ENCODE data around the gene KDR. TPM values are rescaled to one million over a fixed set of nuclear protein-coding genes. Genes with fewer than 3 reads are reported as not detected.
A peak's percentile ranks its signal among the peaks of the same experiment; 100 is the strongest.

The KDR gene
- total and polyA plus RNA-seq, 12 donors: 9.3 to 45.7 (median 23.4) TPM

DNA sequence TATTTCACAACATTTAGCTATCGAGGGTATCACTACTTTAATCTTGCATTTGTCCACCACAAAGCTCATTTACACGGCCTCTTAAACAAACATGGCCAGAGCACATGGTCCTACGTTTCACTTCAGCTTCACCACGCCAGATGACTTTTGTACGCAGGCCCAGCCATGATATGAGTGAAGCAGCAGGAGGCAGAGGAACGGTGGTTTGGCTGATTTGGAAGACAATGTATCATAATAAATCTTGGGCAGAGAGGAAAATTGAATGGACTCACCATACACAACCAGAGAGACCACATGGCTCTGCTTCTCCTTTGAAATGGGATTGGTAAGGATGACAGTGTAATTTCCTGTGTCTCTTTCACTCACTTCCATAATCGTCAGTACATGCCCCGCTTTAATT is 15.3 kb downstream of the KDR start:
- TF ChIP-seq, protein P1, sequence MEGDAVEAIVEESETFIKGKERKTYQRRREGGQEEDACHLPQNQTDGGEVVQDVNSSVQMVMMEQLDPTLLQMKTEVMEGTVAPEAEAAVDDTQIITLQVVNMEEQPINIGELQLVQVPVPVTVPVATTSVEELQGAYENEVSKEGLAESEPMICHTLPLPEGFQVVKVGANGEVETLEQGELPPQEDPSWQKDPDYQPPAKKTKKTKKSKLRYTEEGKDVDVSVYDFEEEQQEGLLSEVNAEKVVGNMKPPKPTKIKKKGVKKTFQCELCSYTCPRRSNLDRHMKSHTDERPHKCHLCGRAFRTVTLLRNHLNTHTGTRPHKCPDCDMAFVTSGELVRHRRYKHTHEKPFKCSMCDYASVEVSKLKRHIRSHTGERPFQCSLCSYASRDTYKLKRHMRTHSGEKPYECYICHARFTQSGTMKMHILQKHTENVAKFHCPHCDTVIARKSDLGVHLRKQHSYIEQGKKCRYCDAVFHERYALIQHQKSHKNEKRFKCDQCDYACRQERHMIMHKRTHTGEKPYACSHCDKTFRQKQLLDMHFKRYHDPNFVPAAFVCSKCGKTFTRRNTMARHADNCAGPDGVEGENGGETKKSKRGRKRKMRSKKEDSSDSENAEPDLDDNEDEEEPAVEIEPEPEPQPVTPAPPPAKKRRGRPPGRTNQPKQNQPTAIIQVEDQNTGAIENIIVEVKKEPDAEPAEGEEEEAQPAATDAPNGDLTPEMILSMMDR (IDR thresholded peaks at IDR 0.05): no peak
- no peaks in the 10 kb centered on the region for H3K9me3 ChIP-seq
- DNase-seq (no peak), ATAC-seq (no peak)
- H3K4me3 ChIP-seq: no peak overlapping the region
- no peaks in the 10 kb centered on the region for H3K27me3 ChIP-seq
- H3K36me3 ChIP-seq: peaks cover 0 to 94% (median 15%) of the 10 kb centered on the region in 9 donors
- WGBS, 2 donors: 70 to 80% methylated on average over 8 of the region's 8 CpGs
- H3K4me1 ChIP-seq: peaks cover 0 to 15% (median 0%) of the 10 kb centered on the region in 9 donors
- intact Hi-C loops (cut with DNase I): loop anchor here in 1 of 10 donors (10.0 kb wide), 1 partner anchor 105 kb away; no protein-coding TSS in a partner anchor
- H3K27ac ChIP-seq: no peak overlapping the region

GRCh38 chr4:55107054-55107453 is 18.3 kb downstream of the KDR start:
- peak overlapping the region in 4 of 10 donors; percentile 4 to 54 (median 22) for H3K27ac ChIP-seq
- TF ChIP-seq, protein P1 (IDR thresholded peaks at IDR 0.05): no peak
- no peak overlapping the region for H3K4me3 ChIP-seq
- WGBS, 2 donors: 64 to 80% methylated on average over 3 of the region's 3 CpGs
- H3K4me1 ChIP-seq: peaks cover 0 to 23% (median 4%) of the 10 kb centered on the region in 9 donors
- H3K27me3 ChIP-seq: no peaks in the 10 kb centered on the region
- peaks cover 0 to 98% (median 6%) of the 10 kb centered on the region in 9 donors for H3K36me3 ChIP-seq
- intact Hi-C loops (cut with DNase I): no loop called here
- DNase-seq (no peak), ATAC-seq (peak in 2 of 8 donors; percentile 58 to 64)
- H3K9me3 ChIP-seq: no peaks in the 10 kb centered on the region

DNA sequence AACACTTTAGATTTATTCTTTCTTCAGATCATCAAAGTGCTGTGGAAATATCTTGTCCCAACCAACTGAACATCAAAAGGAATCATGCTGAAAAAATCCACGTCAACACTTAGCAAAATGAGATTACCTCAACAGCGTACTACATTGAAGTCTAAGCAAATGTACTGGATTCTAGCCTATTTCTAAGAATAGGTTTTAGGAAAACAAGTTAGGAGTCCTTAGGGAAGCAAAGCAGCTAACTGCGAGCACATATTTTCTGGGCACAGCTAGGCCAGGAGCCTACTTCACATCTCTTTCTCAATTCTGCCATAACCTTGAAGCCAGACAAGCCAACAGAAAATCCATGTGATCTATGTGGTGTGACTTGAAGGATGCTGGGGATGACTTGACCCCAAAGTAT is 22.2 kb downstream of the KDR start:
- TF ChIP-seq, protein P1 (IDR thresholded peaks at IDR 0.05): no peak
- ATAC-seq: peak in 3 of 8 donors; percentile 45 to 79 (median 59)
- Histone ChIP-seq H3K36me3 (peaks cover 0 to 98% (median 0%) of the 10 kb centered on the region in 9 donors), H3K9me3 (no peaks in the 10 kb centered on the region), H3K27me3 (no peaks in the 10 kb centered on the region), H3K27ac (no peak overlapping the region), H3K4me1 (peaks cover 0 to 23% (median 4%) of the 10 kb centered on the region in 9 donors), H3K4me3 (no peak overlapping the region)
- no peak for DNase-seq
- intact Hi-C loops (cut with DNase I): no loop called here
- 56 to 61% methylated on average over 3 of the region's 3 CpGs for WGBS, 2 donors

DNA sequence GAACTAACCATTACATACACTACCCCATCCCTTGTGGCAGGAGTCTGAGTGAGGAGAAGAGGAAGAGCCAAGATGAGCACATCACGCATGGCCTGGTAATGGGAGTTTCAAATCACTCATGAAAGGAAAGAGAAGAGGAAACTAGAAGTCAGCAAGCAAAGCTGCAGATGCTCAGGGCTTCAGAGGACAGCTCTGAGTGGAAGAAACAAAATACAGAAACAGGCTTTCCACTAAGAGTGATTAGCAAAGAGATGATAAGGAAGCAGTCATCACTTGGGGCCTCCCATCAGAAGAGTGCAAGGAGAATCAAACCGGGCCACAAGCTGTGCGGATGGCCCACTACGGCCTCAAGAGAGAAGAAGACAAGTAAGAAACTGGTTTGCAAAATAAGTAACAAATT is 25.6 kb downstream of the KDR start:
- TF ChIP-seq, protein P1 (IDR thresholded peaks at IDR 0.05): no peak
- Histone ChIP-seq H3K4me3 (no peak overlapping the region), H3K9me3 (no peaks in the 10 kb centered on the region), H3K4me1 (peaks cover 0 to 12% (median 3%) of the 10 kb centered on the region in 9 donors), H3K27ac (no peak overlapping the region), H3K27me3 (no peaks in the 10 kb centered on the region), H3K36me3 (peaks cover 0 to 100% (median 5%) of the 10 kb centered on the region in 9 donors)
- 51 to 62% methylated on average over 4 of the region's 4 CpGs for WGBS, 2 donors
- ATAC-seq (no peak), DNase-seq (no peak)
- intact Hi-C loops (cut with DNase I): no loop called here

All from heart right ventricle (tissue), 16 donors.